ENCODE results near the gene DLG4.
"Not testable (repeated sequence)": the region's sequence is repeated elsewhere in the genome, so short reads cannot be mapped to it uniquely, and the experiment has no call there.

The DLG4 gene

DNA sequence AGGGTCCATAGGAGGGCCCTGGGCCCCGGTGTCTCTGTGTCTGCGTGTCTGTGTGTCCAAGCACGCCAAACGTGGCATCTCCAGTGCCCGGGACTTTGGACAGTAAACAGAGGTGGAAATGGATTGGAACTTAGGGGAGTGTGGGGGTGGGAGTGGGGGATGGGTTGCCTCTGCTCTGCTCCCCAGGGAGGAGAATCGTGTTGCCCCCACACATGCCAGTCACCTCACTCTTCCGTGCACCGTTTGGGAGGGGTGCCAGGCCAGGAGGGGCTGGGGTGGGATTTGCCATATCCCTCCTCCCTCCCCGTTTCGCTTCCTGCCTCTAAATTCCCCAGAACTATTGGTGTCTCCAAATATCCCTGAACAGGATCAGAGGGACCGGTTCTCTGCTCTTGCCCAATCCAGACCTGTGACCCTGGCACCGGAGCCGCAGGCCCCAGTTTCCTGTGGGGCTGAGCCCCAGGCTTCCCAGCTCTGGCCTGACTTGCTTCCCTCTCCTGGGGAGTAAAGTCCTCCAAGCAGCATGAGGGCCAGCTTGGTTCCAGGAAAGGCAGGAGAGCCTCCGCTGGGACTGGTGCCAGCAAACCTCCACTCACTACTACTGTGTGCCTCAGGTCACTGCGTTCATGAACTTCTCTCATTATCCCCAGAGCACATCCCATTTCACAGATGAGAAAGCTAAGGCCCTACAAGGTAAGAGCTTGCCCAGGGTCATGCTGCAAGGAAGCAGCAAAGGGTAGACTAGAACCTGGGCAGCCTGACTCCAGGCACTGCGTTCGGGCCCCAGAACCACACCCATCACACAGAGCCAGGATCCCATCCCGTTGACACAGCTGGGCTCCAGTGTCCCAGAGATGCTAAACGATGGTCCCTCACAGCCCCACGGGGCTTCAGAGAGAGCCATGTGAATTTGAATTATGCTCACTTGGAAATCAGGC, 40.0 kb downstream of the DLG4 start, which contains the start of gene ASGR1:
Gene ASGR1, minus strand, starts transcription at position 54 of the 938 bp plus-strand sequence. CDS start 807 bp downstream, outside the sequence.
- DNase-seq, result no peak

GRCh38 chr17:7178973-7179316, 40.7 kb downstream of the DLG4 start:
- DNase-seq, result no peak

DNA sequence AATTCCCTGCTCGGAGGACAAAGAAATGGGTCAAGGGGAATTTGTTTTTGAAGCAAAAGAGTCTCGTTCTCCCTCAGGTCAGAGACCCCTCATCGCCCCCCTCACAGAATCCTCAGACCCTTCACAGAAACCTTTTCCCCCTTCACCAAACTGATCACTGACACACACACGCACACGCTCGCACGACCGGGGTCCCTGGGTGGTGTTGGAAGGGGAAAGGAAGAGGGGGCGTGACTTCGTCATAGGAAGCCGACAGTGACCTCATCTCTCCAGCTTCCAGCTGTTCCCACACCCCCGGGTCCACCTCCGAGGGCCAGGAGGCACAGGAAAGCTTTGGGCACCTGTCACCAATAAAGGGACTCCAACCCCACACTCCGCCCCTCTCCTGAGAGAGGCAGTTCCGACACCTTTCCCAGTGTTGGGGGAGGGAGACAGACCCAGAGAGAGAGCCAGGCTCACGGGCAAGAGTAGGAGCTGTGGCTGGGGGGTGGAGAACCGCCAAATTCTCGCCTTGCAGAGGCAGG, 41.6 kb downstream of the DLG4 start:
- DNase-seq, result no peak

DNA sequence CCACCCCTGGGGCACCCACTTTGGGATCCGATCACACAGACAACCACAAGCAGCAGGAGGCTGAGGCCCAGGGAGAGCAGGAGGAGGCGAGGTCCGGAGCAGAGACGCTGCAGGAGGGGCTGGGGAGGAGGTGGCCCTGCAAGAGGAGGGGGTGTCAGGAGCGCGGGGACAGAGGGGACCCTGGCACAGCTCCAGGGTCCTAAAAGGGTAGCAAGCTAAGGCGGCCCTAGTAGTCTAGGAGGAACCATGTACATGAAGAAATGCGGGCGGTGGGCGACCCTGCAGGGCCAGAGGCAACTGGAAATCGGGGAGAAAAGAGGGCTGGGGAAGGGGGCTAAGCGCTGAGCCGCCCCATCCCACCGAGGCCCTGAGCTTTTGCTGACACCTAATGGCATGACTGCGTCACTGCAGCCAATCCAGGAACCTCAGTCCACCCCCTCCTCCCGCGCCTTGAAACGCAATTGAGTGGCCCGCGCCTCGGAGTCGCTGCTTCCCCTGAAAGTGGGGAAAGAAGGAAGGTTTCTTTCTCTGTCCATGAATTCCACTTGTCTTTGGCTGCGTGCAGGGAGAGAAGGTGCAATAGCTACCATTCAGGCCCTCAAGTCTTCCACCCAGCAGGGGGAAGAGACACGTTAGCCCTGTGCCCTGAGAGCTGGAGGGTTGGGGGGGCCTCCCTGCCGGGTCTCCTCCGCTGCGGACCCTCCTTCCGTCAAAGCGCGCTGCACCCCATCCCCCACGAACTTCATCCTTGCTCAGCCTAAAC, 42.3 kb downstream of the DLG4 start:
- DNase-seq, result peak; percentile 33

- DNase-seq, result no peak
Observed at GRCh38 chr17:7176841-7177190, 42.8 kb downstream of the DLG4 start.

GRCh38 chr17:7176107-7176840, 43.4 kb downstream of the DLG4 start:
- no peak for DNase-seq

- no peak for DNase-seq
Observed at GRCh38 chr17:7175330-7175733, 44.3 kb downstream of the DLG4 start.

DNA sequence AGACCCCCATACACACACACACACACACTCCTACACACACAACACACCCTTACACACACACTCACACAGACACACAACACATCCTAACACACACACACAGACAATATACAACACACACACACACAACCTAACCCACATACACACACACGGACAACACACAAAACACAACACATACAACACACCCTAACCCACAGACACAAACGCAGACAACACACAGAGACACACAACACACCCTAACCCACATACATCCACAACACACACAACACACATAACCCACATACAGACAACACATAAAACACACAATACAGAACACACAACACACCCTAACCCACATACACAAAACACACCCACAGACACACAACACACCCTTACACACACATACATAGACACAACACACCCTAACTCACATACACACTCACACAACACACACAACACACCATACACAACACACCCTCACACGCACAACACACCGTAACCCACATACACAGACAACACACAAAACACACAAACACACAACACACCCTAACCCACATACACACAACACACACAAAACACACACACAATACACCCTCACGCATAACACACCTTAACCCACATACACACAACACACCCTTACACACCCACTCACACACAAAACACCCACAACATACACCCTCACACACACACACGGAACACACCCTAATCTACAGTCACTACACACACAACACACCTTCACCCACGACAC, 44.9 kb downstream of the DLG4 start:
- no peak for DNase-seq

DNA sequence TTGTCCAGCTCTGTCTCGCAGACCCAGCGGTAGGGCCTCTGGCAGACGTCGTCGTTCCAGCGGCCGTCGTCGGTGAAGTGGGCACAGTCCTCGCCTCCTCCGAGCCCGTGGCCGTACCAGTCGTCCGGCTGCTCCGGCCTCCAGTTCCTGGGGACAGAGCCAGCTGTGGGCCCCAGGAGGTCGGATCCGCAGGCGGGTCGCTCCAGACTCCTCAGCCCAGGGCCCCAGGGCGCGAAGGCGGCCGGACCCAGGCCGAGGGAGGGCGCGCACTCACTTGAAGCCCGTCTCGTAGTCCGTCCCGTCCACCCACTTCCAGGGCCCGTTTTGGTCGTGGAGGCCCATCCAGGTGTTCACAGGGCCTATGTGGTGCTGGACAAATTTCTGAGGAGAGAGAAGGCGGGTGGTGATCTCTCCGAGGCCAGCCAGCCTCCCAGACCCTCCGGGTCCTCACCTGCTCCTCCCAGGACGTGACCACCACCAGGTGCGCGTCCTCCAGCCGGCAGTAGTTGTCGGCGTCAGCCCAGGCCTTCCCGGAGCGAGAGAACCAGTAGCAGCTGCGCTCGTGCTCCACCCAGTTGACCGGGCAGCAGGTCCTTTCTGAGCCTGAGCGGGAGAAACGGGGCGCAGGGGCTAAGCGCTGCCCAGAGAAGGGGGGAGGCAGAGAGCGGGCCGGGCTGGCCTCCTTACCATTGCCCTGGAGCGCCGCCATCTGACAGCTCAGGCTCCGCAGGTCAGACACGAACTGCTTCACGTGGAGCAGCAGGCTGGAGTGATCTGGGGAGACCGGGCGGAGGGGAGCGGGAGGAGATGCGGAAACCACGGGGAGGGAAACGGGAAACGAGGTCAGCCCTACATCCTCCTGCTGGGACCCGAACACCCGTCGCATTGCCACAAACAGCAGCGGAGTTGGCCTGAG, 45.7 kb downstream of the DLG4 start:
- no peak for DNase-seq

DNA sequence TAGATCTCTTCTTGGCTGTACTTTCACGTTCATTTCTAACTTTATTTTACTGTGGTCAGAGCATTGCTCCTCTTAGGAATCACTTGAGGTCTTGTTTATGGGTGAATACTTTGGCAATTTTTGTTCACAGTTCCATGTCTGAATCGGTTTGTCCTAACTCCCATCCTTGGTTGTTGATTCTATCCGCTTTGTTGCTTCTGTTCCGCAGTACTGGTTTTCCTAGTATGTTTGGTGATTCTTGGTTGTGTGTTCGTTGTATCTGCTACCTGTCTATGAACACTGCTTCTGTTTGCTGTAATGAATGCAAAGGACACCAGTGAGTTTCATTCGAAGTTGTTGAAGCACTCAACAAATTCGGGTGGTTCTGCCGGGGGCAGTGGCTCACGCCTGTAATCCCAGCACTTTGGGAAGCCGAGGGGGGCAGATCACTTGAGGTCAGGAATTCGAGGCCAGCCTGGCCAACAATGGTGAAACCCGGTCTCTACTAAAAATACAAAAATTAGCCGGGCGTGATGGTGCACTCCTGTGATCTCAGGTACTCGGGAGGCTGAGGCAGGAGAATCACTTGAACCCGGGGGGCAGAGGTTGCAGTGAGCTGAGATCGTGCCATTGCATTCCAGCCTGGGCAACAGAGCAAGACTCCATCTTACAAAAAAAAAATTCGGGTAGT, 47.0 kb downstream of the DLG4 start:
- DNase-seq, result not testable (repeated sequence)

DNA sequence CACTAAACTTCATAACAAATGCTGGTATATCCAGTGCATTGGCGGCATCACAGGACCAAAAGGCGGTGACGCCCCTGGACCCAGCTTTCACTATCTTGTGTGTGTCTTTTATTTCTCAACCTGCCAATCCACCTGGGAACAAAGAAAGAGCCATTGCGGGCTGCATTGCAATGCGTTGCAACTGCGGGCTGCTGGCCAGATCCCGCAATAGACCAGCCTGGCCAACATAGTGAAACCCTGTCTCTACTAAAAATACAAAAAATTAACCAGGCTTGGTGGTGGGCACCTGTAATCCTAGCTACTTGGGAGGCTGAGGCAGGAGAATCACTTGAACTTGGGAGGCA, 50.1 kb downstream of the DLG4 start:
- not testable (repeated sequence) for DNase-seq

DNA sequence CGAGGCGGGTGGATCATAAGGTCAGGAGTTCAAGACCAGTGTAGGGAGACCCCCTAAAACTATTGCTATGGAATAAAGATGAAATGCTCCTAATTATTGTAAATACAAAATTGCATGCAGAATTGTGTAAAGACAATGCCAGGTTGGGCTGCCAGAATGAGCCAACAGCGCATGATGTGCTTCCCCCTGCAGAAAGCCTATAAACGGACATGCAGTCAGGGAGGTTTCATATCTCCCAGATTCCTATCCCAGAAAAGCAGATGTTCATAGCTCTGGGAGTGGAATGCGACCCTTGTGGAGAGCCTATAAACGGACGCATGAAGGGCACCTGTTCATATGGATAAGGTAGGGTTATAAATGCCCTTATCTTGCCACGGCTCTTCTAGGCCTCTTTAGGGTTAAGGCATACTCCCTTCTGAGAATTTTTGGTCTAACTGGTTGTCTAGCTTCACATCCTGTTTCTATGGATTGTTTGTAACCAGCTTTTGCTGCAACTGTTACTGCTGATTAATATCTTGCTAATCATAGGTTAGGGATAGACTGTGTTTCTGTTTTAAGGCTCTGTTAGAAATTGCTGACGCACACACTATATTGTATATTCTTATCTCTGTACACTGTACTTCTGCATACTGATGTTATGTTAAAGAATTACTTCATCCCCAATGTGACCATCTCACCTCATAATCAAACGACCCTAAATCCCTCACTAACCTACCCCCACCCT, 50.6 kb downstream of the DLG4 start:
- DNase-seq, result not testable (repeated sequence)

GRCh38 chr17:7167832-7168231, 51.8 kb downstream of the DLG4 start:
- DNase-seq, result no peak

GRCh38 chr17:7166873-7167272, 52.8 kb downstream of the DLG4 start:
- DNase-seq, result no peak

DNA sequence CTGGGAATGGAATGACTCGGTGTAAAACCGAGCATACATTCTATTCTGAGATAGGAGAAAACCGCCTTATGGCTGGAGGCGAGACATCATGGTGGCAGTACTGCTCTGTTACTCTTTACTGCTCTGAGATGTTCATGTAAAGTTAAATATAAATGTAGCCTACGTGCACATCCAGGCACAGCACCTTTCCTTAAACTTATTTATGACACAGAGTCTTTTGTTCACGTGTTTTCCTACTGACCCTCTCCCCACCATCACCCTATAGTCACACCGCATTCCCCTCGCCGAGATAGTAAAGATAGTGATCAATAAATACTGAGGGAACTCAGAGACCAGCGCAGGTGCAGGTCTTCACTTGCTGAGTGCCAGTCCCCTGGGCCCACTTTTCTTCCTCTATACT, 60.1 kb downstream of the DLG4 start:
- DNase-seq, result not testable (repeated sequence)

DNA sequence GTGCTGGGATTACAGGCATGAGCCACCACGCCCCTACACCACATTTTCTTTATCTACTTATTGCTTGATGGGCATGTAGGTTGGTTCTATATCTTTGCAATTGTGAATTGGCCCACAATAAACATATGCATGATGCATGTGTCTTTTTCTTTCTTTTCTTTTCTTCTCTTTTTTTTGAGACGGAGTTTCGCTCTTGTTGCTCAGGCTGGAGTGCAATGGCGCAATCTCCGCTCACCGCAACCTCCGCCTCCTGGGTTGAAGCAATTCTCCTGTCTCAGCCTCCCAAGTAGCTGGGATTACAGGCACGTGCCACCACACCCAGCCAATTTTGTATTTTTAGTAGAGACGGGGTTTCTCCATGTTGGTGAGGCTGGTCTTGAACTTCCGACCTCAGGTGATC, 61.2 kb downstream of the DLG4 start:
- DNase-seq, result not testable (repeated sequence)

GRCh38 chr17:7156342-7156940, 63.2 kb downstream of the DLG4 start:
- no peak for DNase-seq

GRCh38 chr17:7147772-7148171, 71.9 kb downstream of the DLG4 start:
- DNase-seq, result no peak

- DNase-seq, result no peak
Observed at GRCh38 chr17:7146115-7146514, 73.5 kb downstream of the DLG4 start.

DNA sequence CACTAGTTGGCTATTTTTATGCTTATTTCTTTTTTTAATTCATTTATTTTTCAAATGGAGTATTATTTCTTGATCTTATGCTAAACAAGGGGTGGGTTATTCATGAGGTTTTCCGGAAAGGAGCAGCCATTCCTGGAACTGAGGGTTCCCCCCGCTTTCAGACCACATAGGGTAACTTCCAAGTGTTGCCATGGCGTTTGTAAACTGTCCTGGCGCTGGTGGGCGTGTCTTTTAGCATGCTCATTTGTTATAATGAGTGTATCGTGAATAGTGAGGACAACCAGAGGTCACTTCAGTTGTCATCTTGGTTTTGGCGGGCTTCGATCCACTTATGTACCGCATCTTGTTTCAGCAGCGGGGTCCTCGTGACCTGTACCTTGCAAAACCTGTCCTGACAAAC, 75.4 kb downstream of the DLG4 start:
- DNase-seq, result no peak
